LHCN-M2 (cell line): Measurements from ENCODE around the gene ITGB1. TPM values are rescaled to one million over a fixed set of nuclear protein-coding genes. Genes with fewer than 3 reads are reported as not detected.
"Not testable (repeated sequence)": the region's sequence is repeated elsewhere in the genome, so short reads cannot be mapped to it uniquely, and the experiment has no call there.

Experiments used
- DNase-seq: peaks from one replicate; pipeline ENCODE4 v3.0.0-alpha.2; 2012; ENCODE audit warnings: low read depth
- total RNA-seq: library from RNA; depleted of rRNA; stranded (reverse); fragments of >200 nt; gene quantifications from 2 replicates; pipeline ENCODE4 v1.2.3, GENCODE V29; 2014

Gene ITGB1
- total RNA-seq, 1 experiment from 2014 or later: 1,506 TPM

- peak; percentile 99 for DNase-seq
Observed at GRCh38 chr10:32980558-32981468, 22.8 kb upstream of the ITGB1 start.

- DNase-seq: no peak
Observed at GRCh38 chr10:32980242-32980557, 22.2 kb upstream of the ITGB1 start.

GRCh38 chr10:32979719-32980118, 21.7 kb upstream of the ITGB1 start:
- DNase-seq: not testable (repeated sequence)

- DNase-seq: no peak
Observed at GRCh38 chr10:32979041-32979440, 21.0 kb upstream of the ITGB1 start.

GRCh38 chr10:32977846-32978809, 20.1 kb upstream of the ITGB1 start:
- DNase-seq: not testable (repeated sequence)

- DNase-seq: no peak
Observed at GRCh38 chr10:32976338-32976737, 18.3 kb upstream of the ITGB1 start.

GRCh38 chr10:32972929-32973328, 14.9 kb upstream of the ITGB1 start:
- no peak for DNase-seq

- DNase-seq: no peak
Observed at GRCh38 chr10:32972460-32972859, 14.4 kb upstream of the ITGB1 start.

- DNase-seq: no peak
Observed at GRCh38 chr10:32971536-32972091, 13.6 kb upstream of the ITGB1 start.

- DNase-seq: no peak
Observed at GRCh38 chr10:32970910-32971309, 12.9 kb upstream of the ITGB1 start.

- DNase-seq: peak; percentile 29
Observed at GRCh38 chr10:32964270-32964669, 6.2 kb upstream of the ITGB1 start.

- peak; percentile 78 for DNase-seq
Observed at GRCh38 chr10:32963096-32963495, 5.1 kb upstream of the ITGB1 start.

- no peak for DNase-seq
Observed at GRCh38 chr10:32962521-32962920, 4.5 kb upstream of the ITGB1 start.

- DNase-seq: peak; percentile 91
Observed at GRCh38 chr10:32961895-32962369, 3.9 kb upstream of the ITGB1 start.

- DNase-seq: no peak
Observed at GRCh38 chr10:32961343-32961894, 3.4 kb upstream of the ITGB1 start.

- DNase-seq: no peak
Observed at GRCh38 chr10:32960022-32960421, 2.0 kb upstream of the ITGB1 start.

GRCh38 chr10:32959006-32959920, 1.2 kb upstream of the ITGB1 start:
- peak; percentile 38 for DNase-seq

GRCh38 chr10:32957341-32958084, 517 bp downstream of the ITGB1 start:
- peak; percentile 41 for DNase-seq

GRCh38 chr10:32956365-32957197, 1.4 kb downstream of the ITGB1 start:
- DNase-seq: no peak
